NCI-H345 (cell line): ENCODE results near the gene ALDH1A3.
"Not testable (repeated sequence)": the region's sequence is repeated elsewhere in the genome, so short reads cannot be mapped to it uniquely, and the experiment has no call there.

Experiments used
- DNase-seq: peaks from one replicate; lab custom pipeline; 2025; lab: John Stamatoyannopoulos, UW

ALDH1A3 gene

GRCh38 chr15:100879464-100880138, at the start of gene ALDH1A3:
Gene ALDH1A3 (plus strand): TSS chr15:100879831. CDS start chr15:100879908, 77 bp downstream.
- DNase-seq = no peak

- no peak for DNase-seq
These were observed 48.2 kb upstream of the ALDH1A3 start for GRCh38 chr15:100831467-100831866.

- DNase-seq = no peak
These were observed 47.3 kb upstream of the ALDH1A3 start for GRCh38 chr15:100832149-100832942.

- DNase-seq = no peak
These were observed 45.9 kb upstream of the ALDH1A3 start for GRCh38 chr15:100833417-100834389.

GRCh38 chr15:100834731-100835130, 44.9 kb upstream of the ALDH1A3 start:
- no peak for DNase-seq

GRCh38 chr15:100835636-100836035, 44.0 kb upstream of the ALDH1A3 start:
- DNase-seq = no peak

GRCh38 chr15:100836501-100836900, 43.1 kb upstream of the ALDH1A3 start:
- DNase-seq = no peak

- DNase-seq = no peak
These were observed 38.2 kb upstream of the ALDH1A3 start for GRCh38 chr15:100841426-100841825.

- DNase-seq = no peak
These were observed 36.6 kb upstream of the ALDH1A3 start for GRCh38 chr15:100842756-100843730.

- no peak for DNase-seq
These were observed 35.5 kb upstream of the ALDH1A3 start for GRCh38 chr15:100844167-100844566.

- DNase-seq = no peak
These were observed 34.9 kb upstream of the ALDH1A3 start for GRCh38 chr15:100844778-100845177.

GRCh38 chr15:100847194-100847593, 32.4 kb upstream of the ALDH1A3 start:
- no peak for DNase-seq

- peak; percentile 47 for DNase-seq
These were observed 30.4 kb upstream of the ALDH1A3 start for GRCh38 chr15:100849021-100849854.

GRCh38 chr15:100849855-100850218, 29.8 kb upstream of the ALDH1A3 start:
- no peak for DNase-seq

GRCh38 chr15:100851428-100852015, 28.1 kb upstream of the ALDH1A3 start:
- not testable (repeated sequence) for DNase-seq

GRCh38 chr15:100852630-100853029, 27.0 kb upstream of the ALDH1A3 start:
- no peak for DNase-seq

- DNase-seq = no peak
These were observed 25.8 kb upstream of the ALDH1A3 start for GRCh38 chr15:100853676-100854440.

- DNase-seq = no peak
These were observed 22.8 kb upstream of the ALDH1A3 start for GRCh38 chr15:100856867-100857266.

GRCh38 chr15:100858294-100858693, 21.3 kb upstream of the ALDH1A3 start:
- no peak for DNase-seq
